Measurements from ENCODE around the gene STUM. TPM values are rescaled to one million over a fixed set of nuclear protein-coding genes. Genes with fewer than 3 reads are reported as not detected.
"Not testable (repeated sequence)": the region's sequence is repeated elsewhere in the genome, so short reads cannot be mapped to it uniquely, and the experiment has no call there.

STUM gene
- total RNA-seq, 3 donors from 2014 or later = 1.1 to 7.2 (median 2.2) TPM

DNA sequence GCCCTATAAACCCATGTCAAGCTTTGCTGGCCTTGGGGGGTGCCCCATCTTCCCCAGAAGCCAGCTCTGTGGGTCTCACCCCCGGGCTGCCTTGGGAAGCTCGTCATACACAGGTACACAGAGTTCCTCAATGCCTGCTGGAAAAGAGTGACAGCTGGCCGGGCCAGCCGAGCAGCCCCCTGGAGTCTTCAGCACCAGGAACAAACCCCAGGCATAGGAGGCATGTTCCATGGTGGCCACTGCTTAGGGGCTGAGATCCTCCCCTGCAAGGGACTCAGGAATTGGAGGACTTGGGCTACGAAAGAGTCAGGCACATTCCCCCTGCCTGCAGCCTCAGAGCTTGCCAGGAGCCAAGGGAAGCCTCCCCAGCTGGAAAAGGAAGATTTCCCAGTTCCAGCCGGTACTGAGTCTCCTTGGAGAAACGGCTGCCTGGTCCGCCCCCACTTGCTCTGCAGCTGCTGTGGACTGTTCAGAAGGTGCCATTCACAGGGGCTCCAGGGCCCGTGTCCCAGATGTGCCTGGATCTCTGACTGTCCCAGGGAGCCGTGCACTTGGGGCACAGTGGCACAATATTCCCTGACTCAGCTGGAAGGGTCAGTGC lies 89.5 kb downstream of the STUM start:
- intact Hi-C loops (cut with DNase I; ENCODE audit: low total_unique reads) = no loop called here
- DNase-seq (ENCODE audit: low spot score in 2 of 2) = peak in 1 of 2 donors; percentile 49
- Histone ChIP-seq H3K4me1 (peaks cover 0 to 5% of the 10 kb centered on the region in 2 donors), H3K27me3 (no peaks in the 10 kb centered on the region), H3K27ac (peak overlapping the region; percentile 29 to 84), H3K9me3 (no peaks in the 10 kb centered on the region), H3K4me3 (peak overlapping the region in 1 of 3 donors; percentile 5), H3K36me3 (no peaks in the 10 kb centered on the region)
- no peak for TF ChIP-seq POLR2A (IDR thresholded peaks at IDR 0.05)
- TF ChIP-seq, protein P1, sequence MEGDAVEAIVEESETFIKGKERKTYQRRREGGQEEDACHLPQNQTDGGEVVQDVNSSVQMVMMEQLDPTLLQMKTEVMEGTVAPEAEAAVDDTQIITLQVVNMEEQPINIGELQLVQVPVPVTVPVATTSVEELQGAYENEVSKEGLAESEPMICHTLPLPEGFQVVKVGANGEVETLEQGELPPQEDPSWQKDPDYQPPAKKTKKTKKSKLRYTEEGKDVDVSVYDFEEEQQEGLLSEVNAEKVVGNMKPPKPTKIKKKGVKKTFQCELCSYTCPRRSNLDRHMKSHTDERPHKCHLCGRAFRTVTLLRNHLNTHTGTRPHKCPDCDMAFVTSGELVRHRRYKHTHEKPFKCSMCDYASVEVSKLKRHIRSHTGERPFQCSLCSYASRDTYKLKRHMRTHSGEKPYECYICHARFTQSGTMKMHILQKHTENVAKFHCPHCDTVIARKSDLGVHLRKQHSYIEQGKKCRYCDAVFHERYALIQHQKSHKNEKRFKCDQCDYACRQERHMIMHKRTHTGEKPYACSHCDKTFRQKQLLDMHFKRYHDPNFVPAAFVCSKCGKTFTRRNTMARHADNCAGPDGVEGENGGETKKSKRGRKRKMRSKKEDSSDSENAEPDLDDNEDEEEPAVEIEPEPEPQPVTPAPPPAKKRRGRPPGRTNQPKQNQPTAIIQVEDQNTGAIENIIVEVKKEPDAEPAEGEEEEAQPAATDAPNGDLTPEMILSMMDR (IDR thresholded peaks at IDR 0.05) = peak in 1 of 3 donors; percentile 4

DNA sequence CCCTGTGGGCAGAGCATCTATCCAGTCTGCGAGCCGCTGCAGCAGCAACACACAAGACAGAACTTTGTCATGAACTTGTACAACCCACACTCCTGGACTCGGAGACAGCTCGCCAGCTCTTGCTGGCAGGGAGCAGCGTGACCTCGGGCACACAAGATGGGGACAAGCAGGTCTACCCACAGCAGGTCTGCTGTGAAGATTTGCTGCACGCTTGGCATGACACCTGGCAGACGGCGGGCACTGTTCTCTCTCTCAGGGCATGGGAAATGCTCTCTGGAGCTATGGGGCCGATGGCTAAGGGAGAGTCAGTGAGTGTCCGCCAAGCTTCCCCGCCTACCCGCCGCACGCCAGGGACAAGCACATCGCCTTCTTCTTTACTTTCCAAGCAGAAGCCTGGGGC lies 90.0 kb downstream of the STUM start:
- TF ChIP-seq POLR2AphosphoS5 (IDR thresholded peaks at IDR 0.05) (no peak), POLR2A (IDR thresholded peaks at IDR 0.05) (no peak)
- TF ChIP-seq, protein P1 (IDR thresholded peaks at IDR 0.05) = no peak
- peak in 1 of 2 donors; percentile 65 for DNase-seq (ENCODE audit: low spot score in 2 of 2)
- Histone ChIP-seq H3K36me3 (no peaks in the 10 kb centered on the region), H3K9me3 (no peaks in the 10 kb centered on the region), H3K4me1 (peaks cover 3 to 9% of the 10 kb centered on the region in 2 donors), H3K27ac (peak overlapping the region; percentile 29 to 84), H3K4me3 (peak overlapping the region in 1 of 3 donors; percentile 5), H3K27me3 (no peaks in the 10 kb centered on the region)
- intact Hi-C loops (cut with DNase I; ENCODE audit: low total_unique reads) = no loop called here

DNA sequence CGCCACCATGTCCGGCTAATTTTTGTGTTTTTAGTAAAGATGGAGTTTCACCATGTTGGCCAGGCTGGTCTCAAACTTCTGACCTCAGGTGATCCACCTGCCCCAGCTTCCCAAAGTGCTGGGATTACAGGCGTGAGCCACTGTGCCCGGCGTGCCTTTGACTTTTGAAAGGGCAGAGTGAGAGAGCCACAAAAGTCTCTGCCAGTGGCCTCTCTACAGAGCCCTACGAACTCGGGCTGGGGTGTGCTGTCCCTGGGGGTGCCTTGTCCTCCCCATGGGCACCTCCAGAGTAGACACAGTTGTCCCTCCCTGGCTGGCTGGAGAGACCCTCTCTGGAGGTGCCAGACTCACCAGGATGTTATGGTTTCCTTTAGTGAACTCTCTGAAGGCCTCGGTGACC lies 90.6 kb downstream of the STUM start:
- H3K4me1 ChIP-seq; H3K36me3 ChIP-seq; intact Hi-C loops (cut with DNase I; ENCODE audit: low total_unique reads); H3K4me3 ChIP-seq; H3K27me3 ChIP-seq; H3K9me3 ChIP-seq; DNase-seq (ENCODE audit: low spot score in 2 of 2): not testable (repeated sequence)
- peak overlapping the region in 1 of 2 donors; percentile 43 for H3K27ac ChIP-seq

DNA sequence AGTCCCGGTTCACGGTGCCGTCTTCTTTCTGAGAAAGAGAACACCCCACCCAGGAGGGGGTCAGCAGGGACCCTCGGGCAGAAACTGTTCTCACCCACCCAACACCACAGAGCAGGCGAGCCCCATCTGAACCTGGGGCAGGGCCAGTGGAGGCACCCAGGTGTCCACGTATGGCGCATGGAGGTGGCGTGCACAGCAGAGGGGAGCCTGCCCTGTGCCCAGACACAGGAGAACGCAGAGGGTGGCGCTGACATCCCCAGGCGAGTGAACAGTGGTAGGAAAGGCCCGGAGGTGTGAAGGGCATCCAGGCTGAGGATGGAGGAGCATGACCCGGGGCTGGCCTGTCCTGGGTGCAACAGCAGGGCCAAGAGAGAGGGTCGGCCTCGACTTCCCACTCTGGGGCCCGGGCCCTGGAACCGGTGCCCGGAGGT lies 91.1 kb downstream of the STUM start:
- no peak for TF ChIP-seq POLR2A (IDR thresholded peaks at IDR 0.05)
- TF ChIP-seq, protein P1 (IDR thresholded peaks at IDR 0.05) = no peak
- TF ChIP-seq POLR2AphosphoS5 (IDR thresholded peaks at IDR 0.05) = no peak
- no peak for DNase-seq (ENCODE audit: low spot score in 2 of 2)
- no peak overlapping the region for H3K4me3 ChIP-seq
- peak overlapping the region in 1 of 2 donors; percentile 43 for H3K27ac ChIP-seq
- intact Hi-C loops (cut with DNase I; ENCODE audit: low total_unique reads) = no loop called here
- no peaks in the 10 kb centered on the region for H3K27me3 ChIP-seq
- peaks cover 3 to 5% of the 10 kb centered on the region in 2 donors for H3K4me1 ChIP-seq
- H3K9me3 ChIP-seq = no peaks in the 10 kb centered on the region
- no peaks in the 10 kb centered on the region for H3K36me3 ChIP-seq

DNA sequence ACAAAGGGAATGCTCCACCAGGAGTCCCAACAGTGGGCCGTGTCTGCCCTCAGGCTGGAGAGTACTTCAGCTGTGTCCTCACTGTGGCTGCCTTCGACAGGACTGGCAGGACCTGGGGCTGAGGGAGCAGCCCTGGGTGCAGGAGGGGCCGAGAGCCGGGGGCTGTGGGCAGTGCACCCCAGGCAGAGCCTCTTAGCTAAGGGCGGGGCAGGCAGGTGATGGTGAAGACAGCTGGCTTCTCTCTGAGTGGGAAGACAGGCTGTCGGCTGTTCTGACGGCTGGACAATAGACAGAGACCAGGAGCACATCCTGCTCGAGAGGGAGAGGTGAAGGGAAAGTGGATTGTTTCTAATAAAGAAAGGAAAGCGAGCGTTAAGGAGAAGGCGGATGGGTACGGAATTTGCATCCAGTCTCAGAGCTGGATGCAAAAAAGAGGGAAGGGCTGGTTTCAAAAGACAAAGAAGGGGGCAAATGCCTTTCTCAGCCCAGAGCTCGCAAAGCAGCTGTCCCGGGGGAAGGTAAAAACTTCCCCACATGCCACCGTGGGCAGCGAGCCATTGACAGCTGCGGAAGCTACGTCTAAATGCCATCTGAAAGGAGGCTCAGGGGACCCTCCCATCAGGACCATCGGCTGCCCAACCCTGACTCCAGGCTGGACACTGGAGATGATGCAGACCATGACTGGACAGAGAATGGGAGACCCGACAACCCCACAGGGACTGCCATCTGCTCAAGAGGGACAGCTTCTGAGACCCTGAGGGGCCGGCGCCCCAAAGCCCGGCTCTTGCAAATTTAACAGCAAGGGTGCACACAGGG lies 92.0 kb downstream of the STUM start:
- H3K27me3 ChIP-seq = no peaks in the 10 kb centered on the region
- no peak overlapping the region for H3K4me3 ChIP-seq
- DNase-seq (ENCODE audit: low spot score in 2 of 2) = no peak
- no peaks in the 10 kb centered on the region for H3K9me3 ChIP-seq
- peak overlapping the region in 1 of 2 donors; percentile 43 for H3K27ac ChIP-seq
- intact Hi-C loops (cut with DNase I; ENCODE audit: low total_unique reads) = no loop called here
- no peaks in the 10 kb centered on the region for H3K36me3 ChIP-seq
- TF ChIP-seq, protein P1 (IDR thresholded peaks at IDR 0.05) = no peak
- no peak for TF ChIP-seq POLR2A (IDR thresholded peaks at IDR 0.05)
- no peak for TF ChIP-seq POLR2AphosphoS5 (IDR thresholded peaks at IDR 0.05)
- peaks cover 3 to 5% of the 10 kb centered on the region in 2 donors for H3K4me1 ChIP-seq
